Sigmoid colon (tissue), 7 donors: ENCODE results near the gene IZUMO1. TPM values are rescaled to one million over a fixed set of nuclear protein-coding genes. Genes with fewer than 3 reads are reported as not detected.
A peak's percentile ranks its signal among the peaks of the same experiment; 100 is the strongest.
"Not testable (repeated sequence)": the region's sequence is repeated elsewhere in the genome, so short reads cannot be mapped to it uniquely, and the experiment has no call there.

Experiments used
- DNase-seq: peaks from one replicate; pipeline ENCODE4 v3.0.0-alpha.2; 2019
- H3K27ac ChIP-seq, 4 donors: fragments of 200-600 bp; sonication (generic); one replicate each; pipeline ENCODE4 v1.5.1; 2016 to 2019; ENCODE audit warnings: mild to moderate bottlenecking in 1 of 4
- H3K27me3 ChIP-seq, 3 donors: fragments of 200-600 bp; sonication (generic); one replicate each; pipeline ENCODE4 v1.5.1; 2019; ENCODE audit warnings: mild to moderate bottlenecking in 1 of 3
- H3K36me3 ChIP-seq, 4 donors: fragments of 200-600 bp; sonication (generic); one replicate each; pipeline ENCODE4 v1.5.1; 2016 to 2019
- H3K4me1 ChIP-seq, 4 donors: fragments of 200-600 bp; sonication (generic); one replicate each; pipeline ENCODE4 v1.5.1; 2017 to 2019
- H3K4me3 ChIP-seq, 4 donors: fragments of 200-600 bp; sonication (generic); one replicate each; pipeline ENCODE4 v1.5.1; 2017 to 2019; ENCODE audit warnings: mild to moderate bottlenecking in 2 of 4, moderate library complexity in 1 of 4
- H3K9me3 ChIP-seq, 4 donors: fragments of 200-600 bp in 3 of 4; sonication (generic) in 3 of 4; one replicate each; pipeline versions ENCODE4 v1.5.1 to v1.6.1; 2013 to 2019
- CTCF ChIP-seq, 4 experiments: fragments of 450-650 bp in 3 of 4; fragments of 200-600 bp in 1 of 4; IDR thresholded peaks; one replicate each; pipeline ENCODE4 v1.5.1; 2016 to 2019; ENCODE audit warnings: antibody characterized with exemption in 4 of 4, mild to moderate bottlenecking in 3 of 4, moderate library complexity in 2 of 4
- EP300 ChIP-seq, 4 donors: sonication (generic); formaldehyde crosslinking; IDR thresholded peaks; one replicate each; pipeline ENCODE4 v1.6.1; 2017; ENCODE audit warnings: antibody characterized with exemption in 4 of 4
- POLR2A ChIP-seq, 2 donors: fragments of 450-650 bp; IDR thresholded peaks; one replicate each; pipeline ENCODE4 v1.6.1; 2016; ENCODE audit warnings: antibody characterized with exemption in 2 of 2, mild to moderate bottlenecking in 2 of 2, moderate library complexity in 2 of 2
- POLR2AphosphoS5 ChIP-seq, 4 donors: sonication (generic); formaldehyde crosslinking; IDR thresholded peaks; one replicate each; pipeline ENCODE4 v1.6.1; 2017; ENCODE audit warnings: antibody characterized with exemption in 4 of 4
- WGBS, 2 donors: extraction: QIAGEN DNeasy Blood & Tissue Kit; methylation state at CpG; one replicate each; pipeline ENCODE4 v1.1.7; 2013; 5-methylcytosine and 5-hydroxymethylcytosine counted together
- intact Hi-C: fragments of 100-400 bp; cut with DNase I; formaldehyde crosslinking; loops from one replicate; pipeline ENCODE4 v1.15.1; 2023
- polyA plus RNA-seq, 3 donors: library from polyadenylated mRNA; stranded (reverse); fragments of 200-250 nt; gene quantifications; one replicate each; pipeline ENCODE4 v1.2.3, GENCODE V29; 2013
- total RNA-seq, 4 donors: library from RNA; depleted of rRNA; stranded (reverse); fragments of >200 nt; gene quantifications; one replicate each; pipeline ENCODE4 v1.1.0, GENCODE V29; 2016
- donor health status: healthy with polysubstance abuse.
- donor health status: Bipolar disorder and iron deficiency.
- donor health status: healthy.

IZUMO1 gene
- total and polyA plus RNA-seq, 7 donors = 0.15 to 1.8 TPM; not detected in 5

DNA sequence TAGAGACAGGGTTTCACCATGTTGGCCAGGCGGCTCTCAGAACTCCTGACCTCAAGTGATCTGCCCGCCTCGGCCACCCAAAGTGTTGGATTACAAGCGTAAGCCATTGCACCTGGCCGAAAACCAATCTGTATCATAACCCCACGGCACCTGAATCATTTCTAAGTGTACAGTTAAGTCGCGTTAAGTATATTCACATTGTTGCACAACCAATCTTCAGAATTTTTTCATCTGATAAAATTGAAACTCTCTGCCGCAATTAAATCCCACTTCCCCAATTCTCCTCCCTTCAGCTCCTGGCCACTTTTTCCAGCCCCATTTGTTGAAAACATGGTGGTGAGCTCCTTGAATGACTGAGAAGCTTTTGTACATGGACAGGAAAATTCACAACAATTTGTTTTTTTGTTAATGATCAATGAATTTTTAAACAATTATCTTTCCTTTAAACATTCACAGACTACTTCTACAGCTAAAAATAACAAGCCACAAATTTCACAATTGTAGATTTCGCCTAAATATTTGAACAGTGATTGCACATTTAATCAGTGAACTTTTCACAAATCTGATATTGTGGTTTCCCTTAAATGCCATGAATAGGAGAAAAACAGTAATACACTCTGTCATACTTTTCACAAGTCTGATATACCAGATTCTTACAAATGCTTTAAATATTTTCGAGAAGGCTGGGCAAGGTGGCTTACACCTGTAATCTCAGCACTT is 22.4 kb upstream of the IZUMO1 start:
- DNase-seq = no peak
- Histone ChIP-seq H3K4me1 (no peaks in the 10 kb centered on the region), H3K36me3 (no peaks in the 10 kb centered on the region), H3K9me3 (no peaks in the 10 kb centered on the region), H3K27ac (no peak overlapping the region), H3K27me3 (peaks cover 0 to 3% (median 0%) of the 10 kb centered on the region in 3 donors), H3K4me3 (no peak overlapping the region)
- WGBS, 2 donors = 80 to 84% methylated on average over 11 of the region's 11 CpGs
- TF ChIP-seq POLR2AphosphoS5 (IDR thresholded peaks at IDR 0.05) (no peak), POLR2A (IDR thresholded peaks at IDR 0.05) (no peak), EP300 (IDR thresholded peaks at IDR 0.05) (no peak), CTCF (IDR thresholded peaks at IDR 0.05) (no peak)
- intact Hi-C loops = no loop called here

DNA sequence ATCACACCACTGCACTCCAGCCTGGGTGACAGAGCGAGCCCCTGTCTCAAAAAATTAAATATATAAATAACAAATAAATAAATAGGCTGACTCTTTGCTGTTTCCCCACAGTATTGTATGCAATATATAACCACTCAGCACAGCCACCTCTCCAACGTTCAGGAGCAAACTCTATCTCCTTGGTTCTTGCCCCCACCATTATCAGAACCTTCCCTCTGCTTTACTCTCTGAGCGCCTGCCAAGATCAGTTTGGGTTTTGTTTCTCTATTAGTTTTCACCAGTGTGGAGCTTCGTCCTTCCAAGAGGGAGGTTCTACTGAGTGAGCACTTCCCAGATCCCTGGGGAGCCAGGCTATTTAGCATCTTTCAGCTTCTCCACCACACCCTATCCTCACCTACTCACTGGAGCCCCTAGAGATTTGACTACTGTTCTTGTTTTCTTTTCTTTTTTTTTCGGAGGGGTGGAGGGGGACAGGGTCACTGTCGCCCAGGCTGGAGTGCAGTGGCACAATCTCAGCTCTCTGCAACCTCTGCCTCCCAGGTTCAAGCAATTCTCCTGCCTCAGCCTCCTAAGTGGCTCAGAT is 21.6 kb upstream of the IZUMO1 start:
- intact Hi-C loops, H3K27me3 ChIP-seq: not testable (repeated sequence)
- 43 to 55% methylated on average over 6 of the region's 6 CpGs for WGBS, 2 donors

DNA sequence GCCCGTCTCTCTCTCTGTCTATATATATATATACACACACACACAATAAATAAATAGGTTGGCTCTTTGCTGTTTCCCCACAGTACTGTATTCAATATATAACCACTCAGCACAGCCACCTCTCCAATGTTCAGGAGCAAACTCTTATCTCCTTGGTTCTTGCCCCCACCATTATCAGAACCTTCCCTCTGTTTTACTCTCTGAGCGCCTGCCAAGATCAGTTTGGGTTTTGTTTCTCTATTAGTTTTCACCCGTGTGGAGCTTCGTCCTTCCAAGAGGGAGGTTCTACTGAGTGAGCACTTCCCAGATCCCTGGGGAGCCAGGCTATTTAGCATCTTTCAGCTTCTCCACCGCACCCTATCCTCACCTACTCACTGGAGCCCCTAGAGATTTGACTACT is 19.1 kb upstream of the IZUMO1 start:
- intact Hi-C loops, H3K36me3 ChIP-seq, H3K4me1 ChIP-seq, H3K9me3 ChIP-seq, H3K27ac ChIP-seq, H3K27me3 ChIP-seq, DNase-seq, H3K4me3 ChIP-seq: not testable (repeated sequence)
- WGBS, 2 donors = 20 to 53% methylated on average over 5 of the region's 5 CpGs

More for the DNA sequence above, 21.6 kb upstream of the IZUMO1 start:
- H3K4me3 ChIP-seq, DNase-seq, H3K4me1 ChIP-seq, H3K9me3 ChIP-seq, H3K36me3 ChIP-seq, H3K27ac ChIP-seq: not testable (repeated sequence)

GRCh38 chr19:48760504-48761205 is 13.9 kb upstream of the IZUMO1 start:
- no peak for DNase-seq
- intact Hi-C loops = no loop called here
- Histone ChIP-seq H3K27ac (peak overlapping the region in 1 of 4 donors; percentile 42), H3K4me1 (no peaks in the 10 kb centered on the region), H3K27me3 (peaks cover 0 to 6% (median 0%) of the 10 kb centered on the region in 3 donors), H3K9me3 (no peaks in the 10 kb centered on the region), H3K36me3 (no peaks in the 10 kb centered on the region), H3K4me3 (no peak overlapping the region)
- TF ChIP-seq CTCF (IDR thresholded peaks at IDR 0.05) = no peak
- TF ChIP-seq POLR2A (IDR thresholded peaks at IDR 0.05) = no peak
- TF ChIP-seq EP300 (IDR thresholded peaks at IDR 0.05) = no peak
- TF ChIP-seq POLR2AphosphoS5 (IDR thresholded peaks at IDR 0.05) = no peak
- WGBS, 2 donors = 47 to 54% methylated on average over 16 of the region's 16 CpGs

- intact Hi-C loops = no loop called here
- H3K4me1 ChIP-seq = peaks cover 0 to 6% (median 5%) of the 10 kb centered on the region in 4 donors
- 71 to 84% methylated on average over 14 of the region's 14 CpGs for WGBS, 2 donors
- H3K36me3 ChIP-seq = no peaks in the 10 kb centered on the region
- H3K9me3 ChIP-seq = no peaks in the 10 kb centered on the region
- H3K27me3 ChIP-seq = peaks cover 4 to 15% (median 6%) of the 10 kb centered on the region in 3 donors
- no peak overlapping the region for H3K4me3 ChIP-seq
- DNase-seq = no peak
- TF ChIP-seq POLR2A (IDR thresholded peaks at IDR 0.05) (no peak), CTCF (IDR thresholded peaks at IDR 0.05) (no peak), EP300 (IDR thresholded peaks at IDR 0.05) (no peak), POLR2AphosphoS5 (IDR thresholded peaks at IDR 0.05) (no peak)
- no peak overlapping the region for H3K27ac ChIP-seq
These were observed 11.0 kb upstream of the IZUMO1 start for GRCh38 chr19:48757741-48758144.
